Measurements from ENCODE around the gene TADA2A.
"Not testable (repeated sequence)": the region's sequence is repeated elsewhere in the genome, so short reads cannot be mapped to it uniquely, and the experiment has no call there.

TADA2A gene

GRCh38 chr17:37429453-37429852, 22.8 kb downstream of the TADA2A start:
- H3K27ac Mint-ChIP-seq: peak overlapping the region; percentile 87
- H3K36me3 Mint-ChIP-seq: peaks cover 14% of the 10 kb centered on the region
- no peaks in the 10 kb centered on the region for H3K27me3 Mint-ChIP-seq
- peak overlapping the region; percentile 24 for H3K4me3 Mint-ChIP-seq
- H3K4me1 Mint-ChIP-seq: peaks cover 19% of the 10 kb centered on the region
- no peaks in the 10 kb centered on the region for H3K9me3 Mint-ChIP-seq

GRCh38 chr17:37430051-37430627, 23.5 kb downstream of the TADA2A start:
- Mint-ChIP-seq H3K4me1 (peaks cover 19% of the 10 kb centered on the region), H3K4me3 (peak overlapping the region; percentile 39), H3K27me3 (no peaks in the 10 kb centered on the region), H3K9me3 (no peaks in the 10 kb centered on the region), H3K27ac (peak overlapping the region; percentile 87), H3K36me3 (peaks cover 12% of the 10 kb centered on the region)

- H3K4me3 Mint-ChIP-seq: no peak overlapping the region
- H3K9me3 Mint-ChIP-seq: no peaks in the 10 kb centered on the region
- H3K36me3 Mint-ChIP-seq: peaks cover 6% of the 10 kb centered on the region
- no peaks in the 10 kb centered on the region for H3K27me3 Mint-ChIP-seq
- H3K27ac Mint-ChIP-seq: no peak overlapping the region
- H3K4me1 Mint-ChIP-seq: peaks cover 19% of the 10 kb centered on the region
These were observed 26.0 kb downstream of the TADA2A start for GRCh38 chr17:37432671-37433070.

DNA sequence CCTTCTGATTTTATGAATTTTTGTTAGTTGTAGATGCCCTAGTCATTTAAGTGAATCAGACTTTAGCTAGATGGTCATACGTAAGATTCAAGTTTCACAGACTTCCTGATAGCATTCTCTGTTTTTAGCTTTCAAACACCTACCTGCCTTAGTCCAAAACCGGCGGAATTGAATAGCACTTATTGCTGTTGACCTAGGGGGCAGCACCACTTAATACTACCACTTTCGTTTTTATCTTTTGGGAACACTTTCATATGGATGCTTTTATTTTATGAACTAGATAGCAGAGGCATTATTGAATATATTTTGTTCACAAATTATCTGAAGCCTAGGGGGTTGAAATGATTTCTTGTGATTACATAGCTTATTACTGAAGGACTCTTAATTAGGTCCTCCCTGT, 31.5 kb downstream of the TADA2A start:
- H3K27ac Mint-ChIP-seq: no peak overlapping the region

GRCh38 chr17:37440424-37440823, 33.7 kb downstream of the TADA2A start:
- Mint-ChIP-seq H3K36me3 (peaks cover 14% of the 10 kb centered on the region), H3K9me3 (no peaks in the 10 kb centered on the region), H3K27ac (no peak overlapping the region), H3K4me1 (no peaks in the 10 kb centered on the region), H3K27me3 (no peaks in the 10 kb centered on the region), H3K4me3 (no peak overlapping the region)

More for the DNA sequence above, 31.5 kb downstream of the TADA2A start:
- no peaks in the 10 kb centered on the region for H3K9me3 Mint-ChIP-seq
- H3K4me1 Mint-ChIP-seq: no peaks in the 10 kb centered on the region
- no peaks in the 10 kb centered on the region for H3K27me3 Mint-ChIP-seq
- H3K4me3 Mint-ChIP-seq: no peak overlapping the region
- peaks cover 16% of the 10 kb centered on the region for H3K36me3 Mint-ChIP-seq

DNA sequence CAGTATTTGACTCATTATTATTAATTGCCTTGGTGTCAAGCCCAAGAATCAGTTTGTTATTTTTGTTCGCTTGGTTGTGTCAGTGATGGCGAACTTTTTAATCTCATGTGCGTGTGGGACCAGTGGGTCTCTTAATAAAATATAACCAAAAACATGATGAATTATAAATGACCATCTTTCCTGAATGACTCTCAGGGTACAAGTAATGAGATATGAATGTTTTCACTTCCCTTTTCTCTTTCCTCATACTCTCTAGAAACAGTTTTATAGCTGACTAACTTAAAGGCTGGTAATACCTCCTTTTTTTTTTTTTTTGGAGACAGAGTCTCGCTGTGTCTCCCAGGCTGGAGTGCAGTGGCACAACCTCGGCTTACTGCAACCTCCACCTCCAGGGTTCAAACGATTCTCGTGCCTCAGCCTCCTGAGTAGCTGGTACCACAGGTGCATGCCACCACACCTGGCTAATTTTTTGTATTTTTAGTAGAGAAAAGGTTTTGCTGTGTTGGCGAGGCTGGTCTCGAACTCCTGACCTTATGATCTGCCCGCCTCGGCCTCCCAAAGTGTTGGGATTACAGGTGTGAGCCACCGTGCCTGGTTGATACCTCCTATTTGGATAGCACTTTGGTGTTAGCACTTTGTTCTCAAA, 34.8 kb downstream of the TADA2A start:
- not testable (repeated sequence) for H3K4me1 Mint-ChIP-seq

DNA sequence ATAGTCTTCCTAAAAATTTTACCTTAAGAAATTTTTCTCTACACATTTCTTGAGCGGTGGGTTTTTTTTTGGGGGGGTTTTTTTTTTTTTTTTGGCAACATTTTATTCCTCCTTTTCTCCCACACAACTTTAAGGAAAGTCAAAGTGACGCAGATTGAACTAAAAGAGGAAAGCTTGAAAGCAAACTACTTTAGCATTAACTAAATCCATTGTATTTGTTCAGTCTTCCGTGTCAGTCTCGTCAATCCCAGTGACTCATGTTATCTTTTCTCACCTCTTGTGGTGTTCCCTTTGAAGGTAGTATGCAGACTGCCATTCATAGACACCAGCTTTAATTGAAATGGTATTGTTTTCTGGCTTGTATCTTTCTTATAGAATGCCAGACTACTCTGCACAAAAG, 39.3 kb downstream of the TADA2A start:
- Mint-ChIP-seq H3K36me3 (peaks cover 11% of the 10 kb centered on the region), H3K27ac (no peak overlapping the region), H3K9me3 (no peaks in the 10 kb centered on the region), H3K4me3 (no peak overlapping the region), H3K27me3 (no peaks in the 10 kb centered on the region), H3K4me1 (peaks cover 9% of the 10 kb centered on the region)

More for the DNA sequence above, 34.8 kb downstream of the TADA2A start:
- H3K36me3 Mint-ChIP-seq: peaks cover 15% of the 10 kb centered on the region
- H3K4me3 Mint-ChIP-seq, H3K9me3 Mint-ChIP-seq, H3K27ac Mint-ChIP-seq, H3K27me3 Mint-ChIP-seq: not testable (repeated sequence)

DNA sequence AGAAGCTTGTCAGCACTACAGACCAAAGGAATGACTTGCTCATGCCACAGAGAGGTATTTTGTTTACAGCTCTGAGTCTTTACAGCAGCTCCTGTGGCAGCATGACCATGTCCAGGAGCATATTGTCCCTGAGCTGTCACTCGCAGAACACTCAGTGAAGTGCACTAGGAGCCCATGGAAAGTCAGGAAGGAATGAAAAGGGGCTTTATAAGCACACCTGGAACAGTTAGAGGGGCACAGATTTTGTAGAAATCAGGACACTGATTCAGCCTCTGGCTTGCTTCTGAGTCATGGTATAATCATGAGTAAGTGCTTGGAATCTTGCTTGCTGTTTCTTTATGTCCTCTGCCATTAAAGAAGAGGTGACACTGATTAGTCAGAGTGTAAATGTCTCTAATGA, 41.0 kb downstream of the TADA2A start:
- H3K27ac Mint-ChIP-seq: no peak overlapping the region
- H3K4me1 Mint-ChIP-seq: peaks cover 9% of the 10 kb centered on the region
- no peaks in the 10 kb centered on the region for H3K9me3 Mint-ChIP-seq
- no peak overlapping the region for H3K4me3 Mint-ChIP-seq
- H3K36me3 Mint-ChIP-seq: peaks cover 12% of the 10 kb centered on the region
- no peaks in the 10 kb centered on the region for H3K27me3 Mint-ChIP-seq

- peaks cover 9% of the 10 kb centered on the region for H3K4me1 Mint-ChIP-seq
- H3K9me3 Mint-ChIP-seq: no peaks in the 10 kb centered on the region
- H3K36me3 Mint-ChIP-seq: peaks cover 14% of the 10 kb centered on the region
- H3K27me3 Mint-ChIP-seq: no peaks in the 10 kb centered on the region
- no peak overlapping the region for H3K4me3 Mint-ChIP-seq
- no peak overlapping the region for H3K27ac Mint-ChIP-seq
These were observed 43.4 kb downstream of the TADA2A start for GRCh38 chr17:37450112-37450511.

DNA sequence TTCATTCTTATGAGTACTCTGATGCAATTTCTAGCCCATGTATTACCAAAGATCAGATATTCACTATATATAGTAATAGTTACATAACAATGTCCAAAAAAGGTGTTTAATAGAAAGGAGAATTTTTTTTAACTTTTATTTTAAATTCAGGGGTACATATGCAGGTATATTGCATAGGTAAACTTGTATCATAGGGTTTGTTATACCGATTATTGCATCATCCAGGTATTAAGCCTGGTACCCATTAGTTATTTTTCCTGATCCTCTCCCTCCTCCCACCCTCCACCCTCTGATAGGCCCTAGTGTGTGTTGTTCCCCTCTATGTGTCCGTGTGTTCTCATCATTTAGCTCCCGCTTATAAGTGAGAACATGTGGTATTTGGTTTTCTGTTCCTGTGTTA, 51.1 kb downstream of the TADA2A start:
- H3K36me3 Mint-ChIP-seq, H3K4me1 Mint-ChIP-seq, H3K27me3 Mint-ChIP-seq, H3K4me3 Mint-ChIP-seq, H3K9me3 Mint-ChIP-seq, H3K27ac Mint-ChIP-seq: not testable (repeated sequence)

- H3K9me3 Mint-ChIP-seq: no peaks in the 10 kb centered on the region
- no peaks in the 10 kb centered on the region for H3K4me1 Mint-ChIP-seq
- H3K27ac Mint-ChIP-seq: no peak overlapping the region
- H3K27me3 Mint-ChIP-seq: no peaks in the 10 kb centered on the region
- H3K4me3 Mint-ChIP-seq: no peak overlapping the region
- peaks cover 5% of the 10 kb centered on the region for H3K36me3 Mint-ChIP-seq
These were observed 52.1 kb downstream of the TADA2A start for GRCh38 chr17:37458805-37459204.

- H3K4me1 Mint-ChIP-seq: no peaks in the 10 kb centered on the region
- H3K4me3 Mint-ChIP-seq: no peak overlapping the region
- no peak overlapping the region for H3K27ac Mint-ChIP-seq
- no peaks in the 10 kb centered on the region for H3K27me3 Mint-ChIP-seq
- H3K36me3 Mint-ChIP-seq: peaks cover 8% of the 10 kb centered on the region
- no peaks in the 10 kb centered on the region for H3K9me3 Mint-ChIP-seq
These were observed 55.0 kb downstream of the TADA2A start for GRCh38 chr17:37461668-37462067.

GRCh38 chr17:37462492-37462891, 55.8 kb downstream of the TADA2A start:
- peaks cover 8% of the 10 kb centered on the region for H3K36me3 Mint-ChIP-seq
- H3K27ac Mint-ChIP-seq: no peak overlapping the region
- no peaks in the 10 kb centered on the region for H3K9me3 Mint-ChIP-seq
- H3K4me3 Mint-ChIP-seq: no peak overlapping the region
- no peaks in the 10 kb centered on the region for H3K27me3 Mint-ChIP-seq
- H3K4me1 Mint-ChIP-seq: no peaks in the 10 kb centered on the region

GRCh38 chr17:37463039-37463438, 56.4 kb downstream of the TADA2A start:
- no peak overlapping the region for H3K27ac Mint-ChIP-seq
- peaks cover 6% of the 10 kb centered on the region for H3K36me3 Mint-ChIP-seq
- no peaks in the 10 kb centered on the region for H3K4me1 Mint-ChIP-seq
- H3K27me3 Mint-ChIP-seq: no peaks in the 10 kb centered on the region
- no peak overlapping the region for H3K4me3 Mint-ChIP-seq
- H3K9me3 Mint-ChIP-seq: no peaks in the 10 kb centered on the region

- Mint-ChIP-seq H3K27me3 (no peaks in the 10 kb centered on the region), H3K4me3 (no peak overlapping the region), H3K27ac (no peak overlapping the region), H3K36me3 (peaks cover 6% of the 10 kb centered on the region), H3K9me3 (no peaks in the 10 kb centered on the region), H3K4me1 (no peaks in the 10 kb centered on the region)
These were observed 58.5 kb downstream of the TADA2A start for GRCh38 chr17:37465069-37465616.

DNA sequence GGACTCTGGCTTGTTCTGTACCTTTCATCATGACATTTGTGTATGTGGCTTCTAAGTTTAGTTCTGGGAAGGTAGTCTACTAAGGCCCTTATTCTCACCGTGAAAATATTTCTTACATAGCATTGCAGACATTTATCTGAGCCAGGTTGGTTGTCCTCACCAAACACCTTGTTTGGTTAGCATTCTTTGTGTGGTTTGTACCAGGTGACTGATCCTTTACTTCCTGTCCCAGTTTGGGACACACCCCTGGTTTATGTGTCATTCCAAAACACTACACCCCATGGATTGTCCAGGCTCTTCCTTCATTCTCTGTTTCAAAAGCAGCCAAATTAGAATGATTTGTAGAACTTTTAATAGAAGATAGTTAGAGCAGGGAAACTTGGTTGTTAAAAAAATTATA, 59.8 kb downstream of the TADA2A start:
- H3K4me3 Mint-ChIP-seq: no peak overlapping the region
- no peaks in the 10 kb centered on the region for H3K27me3 Mint-ChIP-seq
- no peak overlapping the region for H3K27ac Mint-ChIP-seq
- no peaks in the 10 kb centered on the region for H3K9me3 Mint-ChIP-seq
- peaks cover 15% of the 10 kb centered on the region for H3K36me3 Mint-ChIP-seq
- no peaks in the 10 kb centered on the region for H3K4me1 Mint-ChIP-seq
